NCI-H510A (cell line): ENCODE measurements around the gene PAX3.

Experiments
- DNase-seq: peaks from one replicate; lab custom pipeline; 2025; lab: John Stamatoyannopoulos, UW

Gene PAX3

DNA sequence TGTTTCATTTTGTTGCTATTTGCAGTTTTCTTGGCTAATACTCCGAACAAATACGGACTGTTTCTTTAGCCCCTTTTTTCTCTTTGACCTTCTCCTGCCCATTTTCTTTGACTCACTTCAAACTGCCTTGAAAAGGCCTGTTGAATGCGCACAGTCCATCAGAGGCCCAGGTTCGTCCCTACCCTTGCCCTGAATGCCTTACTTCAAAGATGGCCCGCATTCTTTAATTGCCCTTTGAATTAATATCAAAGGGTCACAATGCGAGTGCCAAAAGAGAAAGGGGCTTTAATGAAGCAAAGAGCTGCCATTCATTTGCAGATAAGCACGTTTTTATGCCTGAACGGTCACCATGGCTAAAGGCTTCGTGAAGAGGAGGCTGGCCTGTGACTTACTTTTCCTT lies 29.7 kb downstream of the PAX3 start:
- no peak for DNase-seq

DNA sequence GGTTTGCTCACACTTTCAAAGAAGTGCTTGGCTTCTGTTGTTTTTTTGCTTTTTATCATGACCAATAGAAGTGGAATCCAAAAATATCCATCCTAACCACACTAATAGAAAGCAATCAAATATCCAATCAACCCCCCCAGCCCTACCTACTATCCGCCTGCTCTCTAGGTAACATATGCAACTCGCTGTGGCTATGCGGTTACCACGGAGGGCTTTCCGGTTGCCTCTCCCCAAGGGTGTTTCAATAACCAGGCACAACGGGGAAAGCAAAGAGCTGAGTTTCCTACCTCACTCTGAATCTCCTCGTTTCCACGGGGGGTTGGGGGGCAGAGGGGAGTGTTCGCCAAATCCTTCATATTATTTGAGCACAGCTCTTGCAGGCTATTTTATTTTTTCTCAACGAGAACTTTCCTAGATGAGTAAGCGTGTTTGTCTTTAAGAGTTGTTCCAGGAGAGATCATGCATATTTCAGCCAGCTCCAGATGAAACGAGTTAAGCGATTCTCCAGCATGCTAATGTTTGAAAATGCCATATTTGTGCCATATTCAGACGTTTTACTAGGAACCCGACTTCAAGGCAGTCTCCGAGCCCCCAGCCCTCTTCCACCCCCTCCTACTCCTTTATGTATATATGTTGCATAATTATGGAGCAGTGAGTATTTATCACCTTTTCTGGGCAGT lies 30.3 kb downstream of the PAX3 start:
- no peak for DNase-seq

DNA sequence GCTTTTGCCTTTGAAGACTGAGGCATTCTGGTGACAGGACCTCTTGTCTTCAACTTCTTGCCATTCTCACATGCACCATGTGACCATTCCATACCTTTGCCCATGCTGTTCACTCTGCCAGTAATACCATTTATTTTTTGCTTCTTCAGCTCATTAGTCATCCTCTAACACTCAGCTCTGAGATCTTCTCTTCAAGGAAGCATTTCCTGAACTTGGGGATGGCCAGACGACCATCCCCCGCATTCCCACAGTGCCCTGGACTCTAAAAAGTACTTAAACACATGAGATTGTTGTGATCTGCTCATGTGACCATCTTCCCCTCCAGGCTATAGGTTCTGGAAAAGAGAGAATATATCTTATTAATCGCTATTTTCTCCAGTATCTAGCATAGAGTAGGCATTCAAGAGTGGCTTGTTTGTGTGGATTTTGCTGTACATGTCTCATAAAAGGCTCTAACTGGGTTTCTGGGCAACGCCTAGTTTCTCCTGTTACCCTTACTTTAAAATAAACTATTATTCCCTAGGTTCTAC lies 33.9 kb downstream of the PAX3 start:
- no peak for DNase-seq

DNA sequence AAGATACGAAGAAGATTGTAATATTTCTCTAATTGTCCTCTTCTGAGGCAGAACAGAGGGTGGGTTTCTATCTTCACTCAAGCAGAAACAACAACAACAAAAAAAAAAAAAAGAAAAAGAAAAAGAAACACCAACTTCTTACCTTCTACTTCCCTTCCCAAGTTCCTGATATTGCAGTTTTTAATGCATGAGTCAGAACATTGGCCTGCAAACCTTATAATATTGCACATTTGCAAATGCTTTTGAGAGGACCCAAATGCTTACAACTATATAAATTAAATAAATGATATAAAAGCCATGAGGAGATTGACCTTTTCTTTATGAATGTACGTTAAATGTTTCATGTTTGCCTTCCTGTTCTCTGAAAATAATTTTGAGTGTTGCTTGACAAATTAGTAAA lies 37.3 kb downstream of the PAX3 start:
- no peak for DNase-seq

DNA sequence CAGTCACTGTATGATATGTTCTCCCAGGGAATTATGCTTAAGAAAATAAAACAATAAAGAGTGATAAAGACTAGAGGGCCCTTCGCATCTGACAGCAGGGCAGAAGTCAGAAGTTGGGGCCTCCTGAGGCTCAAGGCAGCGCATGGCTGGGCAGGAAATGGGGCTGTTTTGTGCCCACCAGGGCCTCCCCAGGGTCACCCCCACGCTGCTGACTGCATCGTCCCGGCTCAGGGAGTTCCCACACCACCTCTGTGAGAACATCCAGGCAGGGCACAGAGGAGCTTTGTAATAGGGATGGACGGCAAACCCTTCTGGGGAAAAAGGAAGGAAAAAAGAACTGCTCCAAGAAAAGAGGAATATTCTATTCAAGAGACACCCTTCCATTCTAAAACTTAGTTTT lies 41.2 kb downstream of the PAX3 start:
- no peak for DNase-seq

DNA sequence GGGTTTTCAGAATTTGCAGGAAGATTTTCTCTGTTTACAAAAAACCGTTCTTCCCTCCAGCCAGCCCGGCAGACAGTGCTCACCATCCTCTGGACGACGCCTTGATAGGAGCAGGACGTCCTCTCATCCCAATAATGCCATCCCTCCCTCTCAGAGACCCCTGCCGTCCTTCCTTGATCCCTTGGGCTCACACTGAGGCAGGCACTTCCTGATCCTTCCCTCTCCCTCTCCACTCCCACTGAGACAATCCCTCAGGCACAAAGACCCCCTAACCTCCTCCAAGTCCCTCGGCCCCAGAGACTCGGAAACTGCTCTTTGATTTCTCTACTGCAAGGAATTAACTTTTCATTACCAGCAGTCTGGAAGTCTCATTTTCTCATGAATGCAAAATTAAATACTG lies 42.5 kb downstream of the PAX3 start:
- no peak for DNase-seq

DNA sequence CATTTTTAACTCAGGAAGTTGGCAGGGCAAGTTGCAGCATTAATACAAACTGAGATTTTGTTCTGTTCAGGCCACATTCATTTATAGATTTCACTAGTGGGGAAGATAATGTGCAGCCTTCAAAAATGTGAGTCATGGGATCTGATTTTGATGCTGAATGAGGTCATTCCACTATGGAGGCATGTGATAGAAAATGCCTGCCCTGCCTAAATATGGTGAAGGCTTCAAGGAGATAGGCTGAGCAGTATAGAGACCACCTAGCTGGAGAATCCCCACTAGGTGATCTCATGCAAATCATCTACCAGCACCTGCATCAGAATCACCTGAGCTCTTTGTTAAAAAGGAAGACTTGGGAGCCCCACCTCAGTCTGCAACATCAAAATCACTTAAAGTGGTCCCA lies 43.7 kb downstream of the PAX3 start:
- DNase-seq: no peak

DNA sequence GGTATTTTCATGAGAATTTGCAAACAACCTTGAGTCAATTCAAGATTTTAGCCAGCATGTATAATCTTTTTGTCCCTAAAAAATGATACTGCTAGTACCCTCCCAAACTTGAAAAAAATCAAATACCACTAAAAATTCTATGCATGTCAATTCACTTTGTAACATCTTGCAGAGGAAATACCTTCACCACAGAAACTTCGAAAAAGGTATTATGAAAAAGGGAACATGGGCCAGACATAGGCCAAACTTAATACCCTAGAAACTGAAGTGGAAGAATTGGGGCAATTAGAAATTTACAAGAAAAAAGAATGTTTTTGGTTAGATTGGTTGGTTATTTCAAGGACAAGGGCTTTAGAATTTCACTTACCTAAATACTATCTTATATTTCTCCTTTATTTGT lies 48.5 kb downstream of the PAX3 start:
- no peak for DNase-seq

DNA sequence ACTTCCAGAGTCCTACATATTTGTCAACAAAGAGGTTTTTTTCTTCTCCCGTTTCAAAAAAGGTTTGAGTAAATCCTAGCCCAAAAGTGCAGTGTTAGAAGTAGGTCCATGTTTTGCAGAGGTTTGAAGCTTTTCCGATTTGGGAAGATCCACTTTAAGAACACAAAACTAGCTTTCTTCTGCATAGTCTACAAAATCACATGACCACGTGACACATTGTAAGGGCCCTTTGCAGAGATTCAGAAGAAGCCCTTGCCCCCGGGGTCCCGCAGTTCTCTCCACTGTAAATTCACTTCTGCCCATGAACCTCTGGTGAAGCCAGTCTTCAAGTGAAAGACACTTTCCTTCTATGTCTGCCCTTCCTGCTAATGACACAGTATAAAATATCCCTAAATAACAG lies 49.4 kb downstream of the PAX3 start:
- DNase-seq: no peak

DNA sequence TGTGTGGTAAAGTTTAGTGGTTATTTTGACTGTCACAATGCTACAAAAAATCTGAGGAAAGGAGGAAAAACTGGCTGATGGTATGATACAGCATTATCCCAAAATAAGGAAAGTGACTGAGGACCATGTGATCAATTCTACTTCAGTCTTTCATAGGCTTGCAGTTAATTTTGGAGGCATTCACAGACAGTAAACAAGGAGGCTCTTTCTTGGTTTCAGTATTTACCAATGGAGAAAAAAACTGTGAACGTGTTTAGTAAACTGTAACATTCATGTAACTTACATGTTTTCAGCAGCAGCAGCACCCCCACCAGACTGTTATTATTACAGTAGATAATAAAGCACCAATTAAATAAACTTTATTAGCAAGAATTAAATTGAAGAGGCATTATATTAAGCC lies 50.0 kb downstream of the PAX3 start:
- no peak for DNase-seq

DNA sequence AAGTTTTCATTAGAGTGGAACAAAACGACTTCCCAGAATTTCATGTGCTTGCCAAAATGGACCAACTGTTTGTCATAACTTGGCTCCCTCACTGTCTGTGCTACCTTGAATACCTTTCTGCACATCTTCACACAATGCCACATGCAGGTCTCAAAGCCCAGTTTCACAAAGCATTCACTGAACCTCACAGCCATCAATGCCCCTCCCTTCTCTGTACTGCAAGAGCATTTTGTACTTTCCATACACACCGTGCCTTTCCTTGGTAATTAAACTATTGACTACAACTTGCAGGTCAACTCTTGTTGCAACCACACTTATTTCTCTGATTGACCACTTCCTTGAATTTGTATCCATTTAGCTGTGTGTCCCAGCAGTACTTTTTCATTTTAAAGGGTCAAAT lies 50.5 kb downstream of the PAX3 start:
- DNase-seq: no peak

DNA sequence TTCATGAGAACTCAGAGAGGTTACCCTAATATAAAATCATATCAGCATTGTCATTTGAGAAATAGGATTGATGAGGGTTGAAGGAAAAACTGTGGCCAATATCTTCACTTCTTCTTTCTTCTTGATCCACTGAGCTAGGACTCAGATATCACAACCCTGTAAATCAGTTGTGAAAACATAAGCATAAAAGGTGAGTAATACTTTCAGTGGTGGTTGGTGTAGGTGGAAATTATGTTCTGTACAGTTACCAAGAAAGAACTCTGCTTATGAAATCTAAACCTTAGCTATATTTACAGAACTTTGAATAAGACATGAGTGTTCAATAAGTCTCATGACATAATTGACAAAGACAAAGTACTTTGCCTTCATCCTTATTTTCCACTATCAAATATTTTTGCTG lies 56.3 kb downstream of the PAX3 start:
- DNase-seq: no peak

DNA sequence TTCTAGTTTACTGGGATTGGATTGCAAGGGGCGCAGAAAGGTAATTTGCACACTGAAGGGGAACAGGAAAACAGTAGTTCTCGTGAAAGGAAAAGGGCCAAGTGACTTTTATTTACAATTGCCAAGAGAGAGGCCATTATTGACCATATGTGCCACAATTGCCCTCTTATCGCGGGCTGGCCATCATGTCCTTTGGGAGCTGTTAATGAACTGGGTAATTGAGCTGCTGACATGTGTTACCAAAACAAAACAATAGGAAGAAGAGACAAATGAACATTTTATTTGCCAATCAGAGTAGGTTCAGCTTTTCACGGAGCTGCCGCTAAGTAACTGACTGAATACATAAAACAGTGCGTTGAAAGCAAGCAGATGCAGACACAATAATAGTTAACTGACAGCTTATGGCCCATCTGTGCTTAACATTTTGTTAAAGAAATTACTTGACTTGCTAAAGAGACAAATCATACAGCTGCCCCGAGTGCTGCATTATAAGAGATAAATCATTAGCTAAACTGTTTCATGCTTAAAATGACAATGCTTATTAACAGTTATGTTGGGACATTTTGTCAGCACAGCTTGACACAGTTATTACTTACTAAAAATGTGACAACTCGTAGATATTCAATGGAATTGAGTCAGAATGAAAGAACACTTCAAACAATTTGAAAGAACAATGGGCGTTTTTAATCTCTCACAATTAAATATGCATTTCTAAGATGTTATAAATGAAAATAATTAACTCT lies 57.5 kb downstream of the PAX3 start:
- DNase-seq: no peak

DNA sequence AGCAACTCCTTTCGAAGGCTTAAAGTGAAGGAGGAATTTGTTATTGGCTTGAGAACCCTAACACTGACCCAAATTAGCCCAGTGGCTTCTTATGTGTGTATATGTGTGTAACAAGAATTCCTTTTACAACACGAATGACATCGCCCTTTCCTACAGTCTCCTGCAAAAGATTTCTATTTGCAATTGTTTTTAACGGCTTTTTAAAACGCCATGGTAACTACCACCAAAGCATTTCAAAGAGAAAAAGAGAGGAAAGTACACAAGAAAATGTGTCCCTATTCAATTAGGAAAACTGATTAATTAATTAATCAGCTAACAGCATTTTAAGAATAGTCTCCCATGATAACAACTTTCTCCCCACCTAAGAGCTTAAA lies 58.1 kb downstream of the PAX3 start:
- DNase-seq: no peak

DNA sequence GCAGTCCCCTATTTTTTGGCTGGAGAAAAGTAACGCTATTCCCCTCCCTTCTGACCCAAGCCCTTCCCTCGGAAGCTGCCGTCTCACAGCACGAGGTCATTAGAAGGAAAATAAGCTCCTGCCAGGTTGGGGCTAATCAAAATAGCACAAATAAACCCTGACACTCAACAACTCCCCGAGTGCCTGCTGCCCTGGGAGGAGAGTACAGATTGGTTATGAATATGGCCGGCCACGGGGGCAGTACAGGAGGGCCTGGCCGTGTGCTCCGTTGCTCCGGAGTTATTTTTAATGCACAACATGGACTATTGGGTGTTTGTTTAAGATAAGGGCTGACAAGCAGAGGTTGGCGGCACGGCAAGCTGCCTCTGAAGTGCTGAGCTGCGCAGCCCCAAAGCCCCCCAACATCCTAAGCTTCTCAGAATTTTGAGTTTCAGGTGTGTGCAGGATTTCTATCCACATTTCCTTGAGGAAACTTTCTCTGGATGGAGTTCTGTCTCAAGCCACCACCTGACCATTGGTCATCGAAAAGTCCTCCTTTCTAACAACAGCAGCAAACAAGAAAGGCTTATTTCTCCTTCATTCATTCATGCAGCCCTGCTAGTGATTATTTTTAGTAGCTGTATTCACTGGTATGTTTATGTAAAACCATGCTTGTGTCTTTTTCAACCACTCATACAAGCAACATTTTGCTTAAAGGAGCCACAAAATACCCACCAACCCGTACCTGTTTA lies 58.7 kb downstream of the PAX3 start:
- no peak for DNase-seq

DNA sequence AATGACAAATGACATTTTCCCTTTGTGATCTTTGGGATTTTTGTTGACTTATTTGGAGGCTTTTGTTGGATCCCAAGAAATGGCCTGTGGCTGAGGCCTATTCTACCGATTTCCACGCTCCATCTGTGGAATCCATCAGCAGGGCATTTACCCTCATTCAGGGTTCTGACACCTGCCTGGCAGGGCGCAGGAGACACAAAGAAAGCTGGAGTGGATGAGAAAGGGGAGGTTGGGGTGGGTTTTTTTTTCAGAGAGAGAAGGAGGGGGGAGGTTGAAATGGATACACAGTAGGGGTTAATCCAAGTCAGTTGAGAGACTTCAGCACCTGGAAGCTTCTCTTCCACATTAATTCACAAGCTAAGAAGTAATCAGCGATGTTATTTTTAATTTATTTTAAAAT lies 59.7 kb downstream of the PAX3 start:
- DNase-seq: no peak

DNA sequence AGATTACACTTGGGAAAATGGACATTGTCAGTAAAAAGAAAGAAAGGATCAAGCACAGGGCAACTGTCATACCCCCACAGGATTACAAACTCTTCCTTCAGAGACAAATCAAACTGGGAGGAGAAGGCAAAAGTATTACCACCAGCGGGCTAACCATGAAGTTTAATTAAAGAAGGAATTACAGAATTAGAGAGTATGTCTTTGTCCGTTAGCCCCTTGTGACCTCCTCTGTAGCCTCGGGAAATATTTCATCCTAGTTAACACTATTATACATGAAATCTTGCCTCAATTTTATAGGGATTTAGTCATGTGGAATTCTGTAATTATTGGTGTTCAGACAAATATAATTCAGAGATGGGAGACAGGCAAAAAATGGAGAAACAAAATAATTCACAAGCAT lies 60.7 kb downstream of the PAX3 start:
- no peak for DNase-seq

DNA sequence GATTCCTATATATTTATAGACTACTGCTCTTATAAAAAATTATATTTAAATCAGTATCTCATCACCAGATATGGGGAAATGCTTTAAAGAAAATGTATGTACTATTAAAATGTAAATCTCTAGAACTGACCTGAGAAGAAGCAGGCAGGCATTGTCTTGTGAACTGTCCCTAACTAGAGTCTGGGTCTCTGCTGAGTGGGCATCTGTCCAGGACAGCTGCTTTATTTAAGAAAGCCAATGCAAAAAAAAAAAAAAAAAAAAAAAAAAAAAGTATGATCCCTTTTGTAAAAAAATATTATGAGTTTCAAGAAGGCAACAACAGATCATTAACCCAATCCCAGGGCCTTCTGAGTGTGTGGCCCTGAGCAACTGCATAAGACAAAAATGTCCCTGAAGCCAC lies 66.0 kb downstream of the PAX3 start:
- DNase-seq: no peak

DNA sequence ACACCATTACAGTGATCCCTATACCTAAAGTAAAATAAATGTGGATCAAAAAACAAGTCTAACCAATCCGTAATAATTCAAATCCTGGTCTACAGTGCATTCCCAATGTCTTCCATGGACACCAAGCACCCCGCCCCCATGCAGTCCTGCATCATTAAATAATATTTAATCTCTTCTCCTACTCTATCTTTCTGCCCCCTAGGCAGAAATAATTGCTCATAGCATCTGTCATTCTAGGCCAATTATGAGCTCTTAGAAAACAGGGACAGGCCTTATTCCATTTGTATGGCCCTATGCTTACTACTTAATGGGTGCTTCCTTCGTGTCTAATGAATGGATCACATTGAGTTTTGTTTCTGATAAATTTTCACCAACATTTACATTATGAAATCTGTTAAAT lies 66.4 kb downstream of the PAX3 start:
- DNase-seq: no peak

DNA sequence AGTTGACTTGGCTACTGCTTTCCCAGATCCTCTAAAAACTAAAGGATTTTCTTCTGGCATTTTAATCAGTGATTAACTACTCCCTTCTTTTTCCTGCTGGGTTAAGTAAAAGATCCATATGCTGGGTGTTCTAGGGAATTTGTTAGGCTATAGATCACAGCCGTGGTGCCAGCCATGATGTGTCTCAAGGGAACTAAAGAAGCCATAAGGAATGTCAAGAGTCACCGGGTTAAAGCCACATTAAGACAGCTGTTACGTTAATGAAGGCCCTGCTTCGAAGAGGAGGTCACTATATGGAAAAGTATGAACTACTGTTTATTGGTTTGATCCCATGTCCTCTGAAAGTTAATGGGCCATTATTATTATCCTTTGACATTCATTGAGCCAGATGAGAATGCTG lies 70.7 kb downstream of the PAX3 start:
- DNase-seq: no peak

DNA sequence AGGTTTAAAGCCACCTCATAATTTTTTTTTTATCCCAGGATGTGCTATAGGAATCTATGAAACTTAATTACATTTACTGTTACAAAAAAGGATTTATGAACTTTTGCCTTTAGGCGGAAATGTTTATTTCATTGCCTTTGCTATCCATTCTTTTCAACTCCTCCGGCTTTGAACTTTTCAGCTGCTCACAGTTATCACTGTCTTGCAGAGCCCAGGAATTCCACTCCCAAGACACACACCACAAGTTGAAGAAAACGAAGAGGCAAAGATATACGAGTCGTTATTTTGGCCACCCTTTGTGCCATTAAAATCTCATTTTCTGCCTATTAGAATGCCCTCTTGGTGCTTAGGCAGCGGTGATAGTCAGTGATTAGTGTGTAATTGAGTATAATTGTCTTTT lies 80.0 kb downstream of the PAX3 start:
- DNase-seq: no peak

DNA sequence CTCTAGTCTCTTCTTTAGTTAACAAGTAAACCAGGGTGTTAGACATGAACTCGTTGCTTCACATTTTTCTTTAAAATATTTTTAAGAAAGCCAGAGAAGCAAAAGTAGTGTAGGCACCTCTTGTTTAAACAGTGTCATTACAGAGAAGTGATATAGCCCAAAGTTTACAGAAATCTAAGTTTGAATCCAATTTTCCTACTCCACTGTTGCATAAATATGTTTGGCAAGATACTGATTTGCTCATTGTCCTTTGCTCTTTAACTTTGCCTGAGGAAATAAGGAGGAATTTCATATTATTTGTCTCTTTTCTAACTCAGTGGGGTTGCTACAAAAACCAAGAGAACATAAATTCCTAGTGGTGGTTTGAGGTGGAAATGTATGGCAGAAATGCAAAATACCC lies 81.1 kb downstream of the PAX3 start:
- DNase-seq: no peak

DNA sequence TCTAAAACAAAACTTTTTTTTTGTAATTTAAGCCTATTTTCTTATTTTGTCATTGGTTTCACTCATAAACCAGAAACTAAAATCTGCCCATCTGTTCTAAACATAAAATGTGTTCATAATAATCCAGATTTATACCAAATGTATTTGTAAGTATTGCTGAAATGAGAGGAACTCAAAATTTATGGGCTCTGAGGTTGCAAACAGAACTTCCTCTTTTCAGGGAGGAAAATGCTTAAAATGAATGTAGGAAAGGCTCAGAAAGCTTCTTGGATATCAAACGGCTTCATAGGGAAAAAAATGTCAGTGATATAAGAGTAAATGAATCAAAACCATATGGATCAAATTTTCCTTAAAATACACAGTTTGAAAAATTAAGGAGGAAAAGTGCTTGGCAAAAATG lies 83.9 kb downstream of the PAX3 start:
- DNase-seq: no peak
